ENCODE data around the gene CXCR2.

DNA sequence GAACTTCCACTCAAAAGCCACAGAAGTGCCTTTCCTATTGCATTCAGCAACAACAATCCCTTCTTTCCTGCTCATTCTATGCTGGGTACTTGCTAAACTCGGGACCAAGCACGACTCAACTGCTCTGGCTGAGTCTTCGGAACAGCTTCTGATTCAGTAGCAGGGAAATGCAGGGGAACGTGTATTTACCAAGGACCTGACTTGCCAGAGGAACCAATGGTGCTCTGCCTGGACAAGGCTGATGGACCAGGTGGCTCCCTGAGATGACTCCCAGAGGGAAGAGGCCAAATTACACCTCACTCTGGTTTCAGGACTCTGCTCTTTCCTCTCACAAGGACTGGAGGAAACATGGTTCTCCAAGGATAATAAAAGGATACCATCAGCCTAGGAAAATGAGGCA, 12.2 kb downstream of the CXCR2 start:
- TF ChIP-seq, protein P1, sequence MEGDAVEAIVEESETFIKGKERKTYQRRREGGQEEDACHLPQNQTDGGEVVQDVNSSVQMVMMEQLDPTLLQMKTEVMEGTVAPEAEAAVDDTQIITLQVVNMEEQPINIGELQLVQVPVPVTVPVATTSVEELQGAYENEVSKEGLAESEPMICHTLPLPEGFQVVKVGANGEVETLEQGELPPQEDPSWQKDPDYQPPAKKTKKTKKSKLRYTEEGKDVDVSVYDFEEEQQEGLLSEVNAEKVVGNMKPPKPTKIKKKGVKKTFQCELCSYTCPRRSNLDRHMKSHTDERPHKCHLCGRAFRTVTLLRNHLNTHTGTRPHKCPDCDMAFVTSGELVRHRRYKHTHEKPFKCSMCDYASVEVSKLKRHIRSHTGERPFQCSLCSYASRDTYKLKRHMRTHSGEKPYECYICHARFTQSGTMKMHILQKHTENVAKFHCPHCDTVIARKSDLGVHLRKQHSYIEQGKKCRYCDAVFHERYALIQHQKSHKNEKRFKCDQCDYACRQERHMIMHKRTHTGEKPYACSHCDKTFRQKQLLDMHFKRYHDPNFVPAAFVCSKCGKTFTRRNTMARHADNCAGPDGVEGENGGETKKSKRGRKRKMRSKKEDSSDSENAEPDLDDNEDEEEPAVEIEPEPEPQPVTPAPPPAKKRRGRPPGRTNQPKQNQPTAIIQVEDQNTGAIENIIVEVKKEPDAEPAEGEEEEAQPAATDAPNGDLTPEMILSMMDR (IDR thresholded peaks at IDR 0.05) = no peak
- no peak for TF ChIP-seq POLR2A (IDR thresholded peaks at IDR 0.05)
